WTC11 (cell line): ENCODE data around the gene KCNC4. TPM values are rescaled to one million over a fixed set of nuclear protein-coding genes. Genes with fewer than 3 reads are reported as not detected.

ENCODE experiments used
- ATAC-seq: fragments of 200-7000 bp; cut with Tn5 transposase; 2 replicates; pipeline ENCODE4 v1.10.0; 2021; ENCODE audit warnings: mild to moderate bottlenecking, moderate library complexity
- CTCF ChIA-PET: fragments of 300-600 bp; sonication (Branson Sonifier 250); formaldehyde crosslinking; loops from one replicate; lab custom pipeline; 2021; ENCODE audit warnings: antibody characterized with exemption; lab: Charles Lee
- POLR2A ChIA-PET: fragments of 350-600 bp; sonication (Branson Sonifier 250); formaldehyde crosslinking; loops from one replicate; lab custom pipeline; 2021; ENCODE audit warnings: antibody characterized with exemption; lab: Charles Lee
- DNase-seq: peaks from one replicate; pipeline ENCODE4 v3.0.0; 2021; ENCODE audit warnings: low spot score
- H3K27ac Mint-ChIP-seq: 2 replicates; pipeline ENCODE4 v1.8.0; 2021; ENCODE audit warnings: mixed read lengths
- H3K27me3 Mint-ChIP-seq: 2 replicates; pipeline ENCODE4 v1.8.0; 2021; ENCODE audit warnings: low read depth, mild to moderate bottlenecking, moderate library complexity, mixed read lengths
- H3K36me3 Mint-ChIP-seq: 2 replicates; pipeline ENCODE4 v1.8.0; 2021; ENCODE audit warnings: mixed read lengths
- H3K4me1 Mint-ChIP-seq: 2 replicates; pipeline ENCODE4 v1.8.0; 2022; ENCODE audit warnings: mixed read lengths
- H3K4me3 Mint-ChIP-seq: 2 replicates; pipeline ENCODE4 v1.8.0; 2021; ENCODE audit warnings: mild to moderate bottlenecking, moderate library complexity, mixed read lengths
- H3K9me3 Mint-ChIP-seq: 2 replicates; pipeline ENCODE4 v1.8.0; 2021; ENCODE audit warnings: mixed read lengths
- ATF6 ChIP-seq: sonication (generic); formaldehyde crosslinking; IDR thresholded peaks from 2 replicates; pipeline ENCODE4 v1.8.1; 2023; ENCODE audit warnings: mild to moderate bottlenecking, missing genetic modification reagents
- CBFB ChIP-seq: sonication (generic); formaldehyde crosslinking; IDR thresholded peaks from 2 replicates; pipeline ENCODE4 v1.8.1; 2022; ENCODE audit warnings: mild to moderate bottlenecking, low read depth, missing genetic modification reagents
- ESRRA ChIP-seq: sonication (generic); formaldehyde crosslinking; IDR thresholded peaks from 2 replicates; pipeline ENCODE4 v1.8.1; 2022; ENCODE audit warnings: mild to moderate bottlenecking, missing genetic modification reagents, borderline replicate concordance
- ETV6 ChIP-seq: sonication (generic); formaldehyde crosslinking; IDR thresholded peaks from 2 replicates; pipeline ENCODE4 v1.8.1; 2022; ENCODE audit warnings: mild to moderate bottlenecking, missing genetic modification reagents
- FOXP1 ChIP-seq: sonication (generic); formaldehyde crosslinking; IDR thresholded peaks from 2 replicates; pipeline ENCODE4 v1.8.0; 2022; ENCODE audit warnings: missing genetic modification reagents, mild to moderate bottlenecking, moderate library complexity, borderline replicate concordance
- HMGA2 ChIP-seq: fragments of 250-450 bp; sonication (Bioruptor Pico); IDR thresholded peaks from 2 replicates; pipeline ENCODE4 v1.4.0; 2021; ENCODE audit warnings: mild to moderate bottlenecking, moderate library complexity
- JUN ChIP-seq: sonication (generic); formaldehyde crosslinking; IDR thresholded peaks from 2 replicates; pipeline ENCODE4 v1.8.0; 2023; ENCODE audit warnings: mild to moderate bottlenecking, missing genetic modification reagents
- KAT7 ChIP-seq: sonication (generic); formaldehyde crosslinking; IDR thresholded peaks from 2 replicates; pipeline ENCODE4 v1.8.1; 2023; ENCODE audit warnings: missing genetic modification reagents, mild to moderate bottlenecking, borderline replicate concordance
- MAX ChIP-seq: sonication (generic); formaldehyde crosslinking; IDR thresholded peaks from 2 replicates; pipeline ENCODE4 v1.8.0; 2022; ENCODE audit warnings: mild to moderate bottlenecking, missing genetic modification reagents
- NFE2L1 ChIP-seq: sonication (generic); formaldehyde crosslinking; IDR thresholded peaks from 2 replicates; pipeline ENCODE4 v1.8.1; 2023; ENCODE audit warnings: missing genetic modification reagents
- RORB ChIP-seq: fragments of 250-450 bp; sonication (Bioruptor Pico); IDR thresholded peaks from 2 replicates; pipeline ENCODE4 v1.9.0; 2021; ENCODE audit warnings: mild to moderate bottlenecking
- SMAD3 ChIP-seq: sonication (generic); formaldehyde crosslinking; IDR thresholded peaks from 2 replicates; pipeline ENCODE4 v1.8.0; 2022; ENCODE audit warnings: missing genetic modification reagents, mild to moderate bottlenecking, borderline replicate concordance
- SOX15 ChIP-seq: fragments of 250-450 bp; sonication (Bioruptor Pico); IDR thresholded peaks from 2 replicates; pipeline ENCODE4 v1.9.0; 2021; ENCODE audit warnings: mild to moderate bottlenecking
- TEAD4 ChIP-seq: sonication (generic); formaldehyde crosslinking; IDR thresholded peaks from 2 replicates; pipeline ENCODE4 v1.8.0; 2022; ENCODE audit warnings: mild to moderate bottlenecking, missing genetic modification reagents
- ZNF219 ChIP-seq: sonication (generic); formaldehyde crosslinking; IDR thresholded peaks from 2 replicates; pipeline ENCODE4 v1.8.0; 2023; ENCODE audit warnings: missing genetic modification reagents, mild to moderate bottlenecking, borderline replicate concordance
- ZNF396 ChIP-seq: fragments of 250-450 bp; sonication (Bioruptor Pico); IDR thresholded peaks from 2 replicates; pipeline ENCODE4 v1.8.0; 2021; ENCODE audit warnings: mild to moderate bottlenecking, moderate library complexity, borderline replicate concordance
- ZNF512 ChIP-seq: sonication (generic); formaldehyde crosslinking; IDR thresholded peaks from 2 replicates; pipeline ENCODE4 v1.8.1; 2022; ENCODE audit warnings: missing genetic modification reagents, borderline replicate concordance
- ZNF671 ChIP-seq: fragments of 250-450 bp; sonication (Bioruptor Pico); IDR thresholded peaks from 2 replicates; pipeline ENCODE4 v1.8.0; 2021; ENCODE audit warnings: mild to moderate bottlenecking
- total RNA-seq: library from RNA; stranded (reverse); gene quantifications from 3 replicates; pipeline ENCODE4 v1.2.3, GENCODE V29; 2021
- TF ChIP-seq, protein P1 (sequence below): sonication (generic); formaldehyde crosslinking; IDR thresholded peaks from 2 replicates; pipeline ENCODE4 v1.8.1; 2023; ENCODE audit warnings: mild to moderate bottlenecking, missing genetic modification reagents
- TF ChIP-seq, protein P2 (sequence below): sonication (generic); formaldehyde crosslinking; IDR thresholded peaks from 2 replicates; pipeline ENCODE4 v1.8.1; 2023; ENCODE audit warnings: mild to moderate bottlenecking, missing genetic modification reagents, moderate library complexity
- TF ChIP-seq, protein P3 (sequence below): sonication (generic); formaldehyde crosslinking; IDR thresholded peaks from 2 replicates; pipeline ENCODE4 v1.8.1; 2022; ENCODE audit warnings: low read depth, missing genetic modification reagents, borderline replicate concordance

KCNC4 gene
- total RNA-seq, 1 experiment from 2014 or later = 19.9 TPM

- TF ChIP-seq ATF6 (CRISPR knock-in tag) (no peak), RORB (CRISPR knock-in tag) (no peak), MAX (CRISPR knock-in tag) (no peak), SMAD3 (no peak)
Measured at GRCh38 chr1:110165761-110166231, 44.3 kb upstream of the KCNC4 start (continued).

DNA sequence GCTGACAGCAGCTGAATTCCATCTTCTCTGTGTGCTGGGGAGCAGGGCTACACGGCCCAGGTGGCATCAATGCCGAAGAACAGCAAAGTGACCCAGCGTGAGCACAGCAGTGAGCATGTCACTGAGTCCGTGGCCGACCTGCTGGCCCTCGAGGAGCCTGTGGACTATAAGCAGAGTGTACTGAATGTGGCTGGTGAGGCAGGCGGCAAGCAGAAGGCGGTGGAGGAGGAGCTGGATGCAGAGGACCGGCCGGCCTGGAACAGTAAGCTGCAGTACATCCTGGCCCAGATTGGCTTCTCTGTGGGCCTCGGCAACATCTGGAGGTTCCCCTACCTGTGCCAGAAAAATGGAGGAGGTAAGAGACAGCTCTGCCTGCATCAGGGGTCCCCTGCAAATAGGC, 43.3 kb upstream of the KCNC4 start:
- ATAC-seq = no peak
- peaks cover 11% of the 10 kb centered on the region for H3K4me1 Mint-ChIP-seq

GRCh38 chr1:110170766-110171733, 39.1 kb upstream of the KCNC4 start:
- peaks cover 10% of the 10 kb centered on the region for H3K4me1 Mint-ChIP-seq
- DNase-seq (no peak), ATAC-seq (no peak)
- POLR2A ChIA-PET = no interaction called here
- no peaks in the 10 kb centered on the region for H3K9me3 Mint-ChIP-seq
- H3K27ac Mint-ChIP-seq = no peak overlapping the region
- no peak overlapping the region for H3K4me3 Mint-ChIP-seq
- CTCF ChIA-PET = interaction anchor here (0.6 to 6.6 kb wide), 3 partner anchors 26 to 111 kb away, joined by 3 to 36 read pairs (median 5); no protein-coding TSS in a partner anchor
- H3K36me3 Mint-ChIP-seq = no peaks in the 10 kb centered on the region
- H3K27me3 Mint-ChIP-seq = no peaks in the 10 kb centered on the region; the same call in 1 of the 2 replicates
- TF ChIP-seq JUN (CRISPR knock-in tag) (no peak), HMGA2 (no peak), ZNF671 (CRISPR knock-in tag) (no peak), ZNF512 (no peak), FOXP1 (CRISPR knock-in tag) (no peak), ZNF219 (no peak)
- TF ChIP-seq, protein P1, sequence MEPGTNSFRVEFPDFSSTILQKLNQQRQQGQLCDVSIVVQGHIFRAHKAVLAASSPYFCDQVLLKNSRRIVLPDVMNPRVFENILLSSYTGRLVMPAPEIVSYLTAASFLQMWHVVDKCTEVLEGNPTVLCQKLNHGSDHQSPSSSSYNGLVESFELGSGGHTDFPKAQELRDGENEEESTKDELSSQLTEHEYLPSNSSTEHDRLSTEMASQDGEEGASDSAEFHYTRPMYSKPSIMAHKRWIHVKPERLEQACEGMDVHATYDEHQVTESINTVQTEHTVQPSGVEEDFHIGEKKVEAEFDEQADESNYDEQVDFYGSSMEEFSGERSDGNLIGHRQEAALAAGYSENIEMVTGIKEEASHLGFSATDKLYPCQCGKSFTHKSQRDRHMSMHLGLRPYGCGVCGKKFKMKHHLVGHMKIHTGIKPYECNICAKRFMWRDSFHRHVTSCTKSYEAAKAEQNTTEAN (CRISPR knock-in tag) = no peak
- TF ChIP-seq, protein P2, sequence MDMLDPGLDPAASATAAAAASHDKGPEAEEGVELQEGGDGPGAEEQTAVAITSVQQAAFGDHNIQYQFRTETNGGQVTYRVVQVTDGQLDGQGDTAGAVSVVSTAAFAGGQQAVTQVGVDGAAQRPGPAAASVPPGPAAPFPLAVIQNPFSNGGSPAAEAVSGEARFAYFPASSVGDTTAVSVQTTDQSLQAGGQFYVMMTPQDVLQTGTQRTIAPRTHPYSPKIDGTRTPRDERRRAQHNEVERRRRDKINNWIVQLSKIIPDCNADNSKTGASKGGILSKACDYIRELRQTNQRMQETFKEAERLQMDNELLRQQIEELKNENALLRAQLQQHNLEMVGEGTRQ = no peak

More for the DNA sequence above, 43.3 kb upstream of the KCNC4 start:
- no peaks in the 10 kb centered on the region for H3K36me3 Mint-ChIP-seq
- no peak for DNase-seq
- no peak for TF ChIP-seq ATF6 (CRISPR knock-in tag)
- no peak for TF ChIP-seq TEAD4 (CRISPR knock-in tag)
- no peak for TF ChIP-seq ETV6
- no peak for TF ChIP-seq ESRRA (CRISPR knock-in tag)
- TF ChIP-seq NFE2L1 (CRISPR knock-in tag) = no peak
- TF ChIP-seq, protein P3, sequence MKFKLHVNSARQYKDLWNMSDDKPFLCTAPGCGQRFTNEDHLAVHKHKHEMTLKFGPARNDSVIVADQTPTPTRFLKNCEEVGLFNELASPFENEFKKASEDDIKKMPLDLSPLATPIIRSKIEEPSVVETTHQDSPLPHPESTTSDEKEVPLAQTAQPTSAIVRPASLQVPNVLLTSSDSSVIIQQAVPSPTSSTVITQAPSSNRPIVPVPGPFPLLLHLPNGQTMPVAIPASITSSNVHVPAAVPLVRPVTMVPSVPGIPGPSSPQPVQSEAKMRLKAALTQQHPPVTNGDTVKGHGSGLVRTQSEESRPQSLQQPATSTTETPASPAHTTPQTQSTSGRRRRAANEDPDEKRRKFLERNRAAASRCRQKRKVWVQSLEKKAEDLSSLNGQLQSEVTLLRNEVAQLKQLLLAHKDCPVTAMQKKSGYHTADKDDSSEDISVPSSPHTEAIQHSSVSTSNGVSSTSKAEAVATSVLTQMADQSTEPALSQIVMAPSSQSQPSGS (CRISPR knock-in tag) = no peak
- TF ChIP-seq SOX15 = no peak
- TF ChIP-seq SMAD3 = no peak
- TF ChIP-seq ZNF396 = no peak
- TF ChIP-seq KAT7 (CRISPR knock-in tag) = no peak
- TF ChIP-seq CBFB (CRISPR knock-in tag) = no peak
- TF ChIP-seq, all 79 proteins: peak for 0
- H3K4me3 Mint-ChIP-seq = no peak overlapping the region
- no peak overlapping the region for H3K27ac Mint-ChIP-seq
- H3K9me3 Mint-ChIP-seq = no peaks in the 10 kb centered on the region
- ChIA-PET POLR2A (no interaction called here), CTCF (interaction anchor here (1.4 to 2.4 kb wide), 8 partner anchors 8 to 293 kb away, joined by 3 to 8 read pairs (median 5); partner anchors contain the start of gene RBM15)
- no peaks in the 10 kb centered on the region for H3K27me3 Mint-ChIP-seq
